H9 (cell line): Measurements from ENCODE around the gene AP1B1. TPM values are rescaled to one million over a fixed set of nuclear protein-coding genes. Genes with fewer than 3 reads are reported as not detected.

ENCODE experiments used
- DNase-seq: peaks from one replicate; pipeline ENCODE4 v3.0.0-alpha.2; 2017
- H2AFZ ChIP-seq: one replicate; pipeline ENCODE4 v1.6.1; 2013; ENCODE audit warnings: mild to moderate bottlenecking, low read length, control low read depth, moderate library complexity
- H2AK5ac ChIP-seq: 2 replicates; pipeline ENCODE4 v1.6.1; 2013; ENCODE audit warnings: low read length, control low read depth, mixed read lengths; ENCODE audit not compliant: insufficient read length
- H2BK120ac ChIP-seq: one replicate; pipeline ENCODE4 v1.6.1; 2013; ENCODE audit warnings: low read depth, mild to moderate bottlenecking, low read length, control low read depth, inconsistent platforms; ENCODE audit not compliant: poor library complexity, severe bottlenecking
- H2BK12ac ChIP-seq: 2 replicates; pipeline ENCODE4 v1.6.1; 2013; ENCODE audit warnings: low read length, control low read depth, mixed read lengths, low read depth; ENCODE audit not compliant: insufficient read length
- H2BK15ac ChIP-seq: 2 replicates; pipeline ENCODE4 v1.6.1; 2013; ENCODE audit warnings: low read depth, low read length, control low read depth
- H2BK20ac ChIP-seq: one replicate; pipeline ENCODE4 v1.6.1; 2013; ENCODE audit warnings: low read depth, mild to moderate bottlenecking, low read length, control low read depth, inconsistent platforms; ENCODE audit not compliant: poor library complexity, severe bottlenecking
- H2BK5ac ChIP-seq: 2 replicates; pipeline ENCODE4 v1.6.1; 2013; ENCODE audit warnings: low read length, control low read depth, mixed read lengths; ENCODE audit not compliant: insufficient read length
- H3K14ac ChIP-seq: 2 replicates; pipeline ENCODE4 v1.6.1; 2013; ENCODE audit warnings: low read length, control low read depth; ENCODE audit not compliant: insufficient read depth
- H3K18ac ChIP-seq: 2 replicates; pipeline ENCODE4 v1.6.1; 2013; ENCODE audit warnings: low read depth, mild to moderate bottlenecking, mixed read lengths, low read length, control low read depth; ENCODE audit not compliant: insufficient read length
- H3K23ac ChIP-seq: 2 replicates; pipeline ENCODE4 v1.6.1; 2013; ENCODE audit warnings: low read length, control low read depth, mixed read lengths, low read depth; ENCODE audit not compliant: insufficient read length
- H3K23me2 ChIP-seq: 2 replicates; pipeline ENCODE4 v1.6.1; 2013; ENCODE audit warnings: low read depth, mild to moderate bottlenecking, mixed read lengths, low read length, control low read depth; ENCODE audit not compliant: insufficient read length, poor library complexity, severe bottlenecking
- H3K27ac ChIP-seq: 2 replicates; pipeline ENCODE4 v1.5.1; 2013; ENCODE audit warnings: low read length, control low read depth, mixed read lengths, low read depth; ENCODE audit not compliant: insufficient read length
- H3K27me3 ChIP-seq: 2 replicates; pipeline ENCODE4 v1.6.1; 2013; ENCODE audit warnings: low read length, control low read depth, inconsistent platforms; ENCODE audit not compliant: insufficient read depth
- H3K4ac ChIP-seq: 2 replicates; pipeline ENCODE4 v1.6.1; 2013; ENCODE audit warnings: low read depth, mild to moderate bottlenecking, control low read depth, inconsistent platforms, low read length, moderate library complexity
- H3K4me1 ChIP-seq: 2 replicates; pipeline ENCODE4 v1.6.1; 2013; ENCODE audit warnings: low read length, control low read depth, inconsistent platforms; ENCODE audit not compliant: insufficient read depth
- H3K4me2 ChIP-seq: 2 replicates; pipeline ENCODE4 v1.6.1; 2013; ENCODE audit warnings: low read length, control low read depth, mixed read lengths; ENCODE audit not compliant: insufficient read length, insufficient read depth
- H3K56ac ChIP-seq: 2 replicates; pipeline ENCODE4 v1.6.1; 2013; ENCODE audit warnings: low read depth, mild to moderate bottlenecking, mixed read lengths, low read length, control low read depth; ENCODE audit not compliant: insufficient read length
- H3K79me1 ChIP-seq: 2 replicates; pipeline ENCODE4 v1.6.1; 2013; ENCODE audit warnings: low read depth, mild to moderate bottlenecking, moderate library complexity, low read length, control low read depth, inconsistent platforms; ENCODE audit not compliant: insufficient read depth, poor library complexity, severe bottlenecking
- H3K79me2 ChIP-seq: 2 replicates; pipeline ENCODE4 v1.6.1; 2013; ENCODE audit warnings: low read length, control low read depth, inconsistent platforms; ENCODE audit not compliant: insufficient read depth
- H3K9ac ChIP-seq: 2 replicates; pipeline ENCODE4 v1.6.1; 2013; ENCODE audit warnings: low read length, control low read depth, mixed read lengths; ENCODE audit not compliant: insufficient read length; ENCODE audit errors: extremely low read depth
- H3K9me3 ChIP-seq: one replicate; pipeline ENCODE4 v1.6.1; 2013; ENCODE audit warnings: low read depth, low read length, inconsistent platforms; ENCODE audit not compliant: control insufficient read depth
- H3T11ph ChIP-seq: one replicate; pipeline ENCODE4 v1.6.1; 2013; ENCODE audit warnings: mild to moderate bottlenecking, low read length, control low read depth, inconsistent platforms
- H4K20me1 ChIP-seq: one replicate; pipeline ENCODE4 v1.6.1; 2013; ENCODE audit not compliant: control insufficient read depth, insufficient read length, insufficient read depth
- H4K5ac ChIP-seq: 2 replicates; pipeline ENCODE4 v1.6.1; 2013; ENCODE audit warnings: low read depth, mild to moderate bottlenecking, mixed read lengths, low read length, control low read depth; ENCODE audit not compliant: insufficient read length
- H4K8ac ChIP-seq: replicated peaks from 2 replicates; pipeline ENCODE4 v1.6.1; 2013; ENCODE audit warnings: low read length, control low read depth, mixed read lengths, low read depth; ENCODE audit not compliant: insufficient read length
- H4K91ac ChIP-seq: 2 replicates; pipeline ENCODE4 v1.6.1; 2013; ENCODE audit warnings: low read depth, mild to moderate bottlenecking, moderate library complexity, mixed read lengths, low read length, control low read depth; ENCODE audit not compliant: insufficient read length
- H3K27ac Mint-ChIP-seq, 3 experiments: 2 replicates in 2 of 3; 3 replicates in 1 of 3; pipeline ENCODE4 v1.8.0; 2020 to 2021; ENCODE audit warnings: mixed read lengths in 3 of 3, mild to moderate bottlenecking in 1 of 3, moderate library complexity in 1 of 3
- H3K27me3 Mint-ChIP-seq: 2 replicates; pipeline ENCODE4 v1.8.0; 2021; ENCODE audit warnings: low read depth, mild to moderate bottlenecking, moderate library complexity, mixed read lengths
- H3K36me3 Mint-ChIP-seq, 3 experiments: 2 replicates in 2 of 3; 3 replicates in 1 of 3; pipeline ENCODE4 v1.8.0; 2020 to 2021; ENCODE audit warnings: low read depth in 3 of 3, mixed read lengths in 3 of 3; ENCODE audit not compliant: insufficient read depth in 1 of 3
- H3K4me1 Mint-ChIP-seq, 2 experiments: 2 replicates each; pipeline ENCODE4 v1.8.0; 2020; ENCODE audit warnings: mixed read lengths in 2 of 2
- H3K4me3 Mint-ChIP-seq, 2 experiments: 2 replicates in 1 of 2; 3 replicates in 1 of 2; pipeline ENCODE4 v1.8.0; 2020 to 2021; ENCODE audit warnings: mild to moderate bottlenecking in 2 of 2, mixed read lengths in 2 of 2, moderate library complexity in 1 of 2
- H3K9me3 Mint-ChIP-seq, 2 experiments: 2 replicates in 1 of 2; 3 replicates in 1 of 2; pipeline ENCODE4 v1.8.0; 2020; ENCODE audit warnings: mild to moderate bottlenecking in 2 of 2, mixed read lengths in 2 of 2, moderate library complexity in 1 of 2
- CTCF ChIP-seq: fragments of 200-600 bp; sonication (generic); conservative IDR thresholded peaks from 3 replicates; pipeline ENCODE4 v1.8.0; 2021; ENCODE audit warnings: antibody characterized with exemption, mild to moderate bottlenecking
- WGBS: extraction: QIAGEN DNeasy Blood & Tissue Kit; methylation state at CpG from one replicate; pipeline ENCODE4 v1.1.7; 2013; ENCODE audit warnings: missing lambda C conversion rate, low lambda C conversion rate, mixed read lengths; ENCODE audit not compliant: insufficient read length; ENCODE audit errors: extremely low coverage; 5-methylcytosine and 5-hydroxymethylcytosine counted together
- total RNA-seq: library from RNA; stranded (reverse); gene quantifications from 2 replicates; pipeline ENCODE4 v1.2.1, GENCODE V29; 2021

Gene AP1B1
- total RNA-seq, 1 experiment from 2014 or later, result 64.0 TPM

GRCh38 chr22:29319072-29319471 is 69.3 kb downstream of the AP1B1 start:
- H3K4me1 ChIP-seq, result no peaks in the 10 kb centered on the region
- H2AFZ ChIP-seq, result no peak overlapping the region
- no peak overlapping the region for H3K9ac ChIP-seq
- Mint-ChIP-seq H3K27me3 (peaks cover 38% of the 10 kb centered on the region), H3K27ac (no peak overlapping the region; a peak in 1 of 7 replicates), H3K9me3 (peaks cover 3 to 9% of the 10 kb centered on the region in 2 experiments; a peak in 3 of 5 replicates), H3K36me3 (peaks cover 0 to 2% (median 0%) of the 10 kb centered on the region in 3 experiments; a peak in 1 of 7 replicates), H3K4me1 (peaks cover 7% of the 10 kb centered on the region in 2 experiments), H3K4me3 (no peak overlapping the region)
- H3K56ac ChIP-seq, result no peak overlapping the region
- no peak overlapping the region for H3K18ac ChIP-seq
- H3K14ac ChIP-seq, result no peak overlapping the region
- H2BK15ac ChIP-seq, result no peak overlapping the region
- no peak overlapping the region for H3K4ac ChIP-seq
- no peak overlapping the region for H3K27ac ChIP-seq
- no peak overlapping the region for H3K23ac ChIP-seq
- H3T11ph ChIP-seq, result no peak overlapping the region
- no peak overlapping the region for H3K4me2 ChIP-seq
- H3K9me3 ChIP-seq, result no peaks in the 10 kb centered on the region
- H2BK12ac ChIP-seq, result no peak overlapping the region
- H2BK120ac ChIP-seq, result no peak overlapping the region
- peaks cover 26% of the 10 kb centered on the region for H3K27me3 ChIP-seq
- H3K23me2 ChIP-seq, result peaks cover 4% of the 10 kb centered on the region
- no peak overlapping the region for H2AK5ac ChIP-seq
- no CpG with 5 or more reads among the region's 2 CpGs for WGBS
- H2BK5ac ChIP-seq, result no peak overlapping the region
- TF ChIP-seq CTCF, result no peak
- no peak overlapping the region for H2BK20ac ChIP-seq
- H3K79me2 ChIP-seq, result no peaks in the 10 kb centered on the region
- no peaks in the 10 kb centered on the region for H4K20me1 ChIP-seq
- no peak for DNase-seq
- no peaks in the 10 kb centered on the region for H3K79me1 ChIP-seq
- no peak overlapping the region for H4K91ac ChIP-seq
- H4K8ac ChIP-seq, result no peak overlapping the region
- no peak overlapping the region for H4K5ac ChIP-seq
